HCT116 (cell line): ENCODE data around the gene ADCY1.

Experiments
- EZH2 ChIP-seq: fragments of 200-600 bp; sonication (generic); IDR thresholded peaks from 2 replicates; pipeline ENCODE4 v1.6.1; 2017; ENCODE audit warnings: antibody characterized with exemption, mixed run types
- FOSL1 ChIP-seq: IDR thresholded peaks from 2 replicates; pipeline ENCODE4 v1.6.1; 2012; ENCODE audit warnings: low read depth
- ZFX ChIP-seq: fragments of 450-650 bp; IDR thresholded peaks from 2 replicates; pipeline ENCODE4 v1.6.1; 2017
- ZNF274 ChIP-seq: fragments of 200-500 bp; sonication (Bioruptor generic); IDR thresholded peaks from 2 replicates; pipeline ENCODE4 v1.6.1; 2014; ENCODE audit warnings: mild to moderate bottlenecking, low read depth, low read length, inconsistent platforms
- TF ChIP-seq, protein P1 (sequence below), 3 experiments: fragments of 200-600 bp in 1 of 3; sonication (generic) in 1 of 3; IDR thresholded peaks in 2 of 3; conservative IDR thresholded peaks in 1 of 3; 2 replicates each; pipeline ENCODE4 v1.5.1; 2012 to 2017; ENCODE audit warnings: low read depth in 2 of 3, low read length in 2 of 3, antibody characterized with exemption in 1 of 3, borderline replicate concordance in 1 of 3, control low read depth in 1 of 3, mild to moderate bottlenecking in 1 of 3, mixed read lengths in 1 of 3, mixed run types in 1 of 3, moderate library complexity in 1 of 3; ENCODE audit not compliant: insufficient read depth in 1 of 3

DNA sequence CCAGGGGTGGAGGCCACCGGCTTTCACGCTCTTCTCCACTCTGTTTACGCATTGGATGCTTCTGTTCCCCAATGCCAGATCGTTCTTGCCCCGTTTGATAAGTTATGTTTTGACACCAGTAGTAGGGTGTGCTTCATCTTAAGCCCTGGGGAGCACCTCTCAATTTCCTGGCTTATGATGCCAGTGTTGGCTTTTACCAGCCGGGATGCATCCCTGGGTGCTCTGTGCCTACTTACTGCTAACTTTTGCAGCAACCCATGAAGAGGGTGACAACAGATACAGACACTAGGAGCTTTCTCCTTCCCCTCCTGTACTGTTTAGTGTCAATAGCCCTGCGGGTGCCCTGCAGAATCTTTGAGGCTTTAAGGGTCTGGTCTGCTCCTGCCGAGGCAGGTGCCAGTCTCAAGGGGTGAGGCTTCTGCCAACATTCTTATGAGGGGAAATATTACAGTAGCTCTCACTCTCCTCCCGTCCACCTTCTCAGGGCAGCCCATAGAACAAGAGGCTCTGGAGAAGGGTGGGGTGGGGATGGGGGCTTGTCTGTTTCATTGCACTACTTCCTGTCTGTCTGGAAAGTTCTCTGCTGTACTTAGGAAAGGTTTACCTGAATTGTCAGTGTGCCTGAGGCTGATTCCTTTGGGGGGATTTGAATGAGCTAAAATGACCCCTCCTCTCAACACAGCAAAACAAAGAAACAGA, 23.3 kb downstream of the ADCY1 start:
- no peak for TF ChIP-seq ZFX
- no peak for TF ChIP-seq EZH2
- TF ChIP-seq, protein P1, sequence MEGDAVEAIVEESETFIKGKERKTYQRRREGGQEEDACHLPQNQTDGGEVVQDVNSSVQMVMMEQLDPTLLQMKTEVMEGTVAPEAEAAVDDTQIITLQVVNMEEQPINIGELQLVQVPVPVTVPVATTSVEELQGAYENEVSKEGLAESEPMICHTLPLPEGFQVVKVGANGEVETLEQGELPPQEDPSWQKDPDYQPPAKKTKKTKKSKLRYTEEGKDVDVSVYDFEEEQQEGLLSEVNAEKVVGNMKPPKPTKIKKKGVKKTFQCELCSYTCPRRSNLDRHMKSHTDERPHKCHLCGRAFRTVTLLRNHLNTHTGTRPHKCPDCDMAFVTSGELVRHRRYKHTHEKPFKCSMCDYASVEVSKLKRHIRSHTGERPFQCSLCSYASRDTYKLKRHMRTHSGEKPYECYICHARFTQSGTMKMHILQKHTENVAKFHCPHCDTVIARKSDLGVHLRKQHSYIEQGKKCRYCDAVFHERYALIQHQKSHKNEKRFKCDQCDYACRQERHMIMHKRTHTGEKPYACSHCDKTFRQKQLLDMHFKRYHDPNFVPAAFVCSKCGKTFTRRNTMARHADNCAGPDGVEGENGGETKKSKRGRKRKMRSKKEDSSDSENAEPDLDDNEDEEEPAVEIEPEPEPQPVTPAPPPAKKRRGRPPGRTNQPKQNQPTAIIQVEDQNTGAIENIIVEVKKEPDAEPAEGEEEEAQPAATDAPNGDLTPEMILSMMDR (IDR thresholded peaks at IDR 0.05 in 2 of 3, conservative IDR thresholded peaks at IDR 0.05 in 1 of 3; ENCODE audit: borderline replicate concordance in 1 of 3, insufficient read depth in 1 of 3, low read depth in 2 of 3, low read length in 2 of 3): no peak
- no peak for TF ChIP-seq FOSL1
- TF ChIP-seq ZNF274: no peak
